ENCODE data around the gene ZNF296.
A peak's percentile ranks its signal among the peaks of the same experiment; 100 is the strongest.
"Not testable (repeated sequence)": the region's sequence is repeated elsewhere in the genome, so short reads cannot be mapped to it uniquely, and the experiment has no call there.

The ZNF296 gene

DNA sequence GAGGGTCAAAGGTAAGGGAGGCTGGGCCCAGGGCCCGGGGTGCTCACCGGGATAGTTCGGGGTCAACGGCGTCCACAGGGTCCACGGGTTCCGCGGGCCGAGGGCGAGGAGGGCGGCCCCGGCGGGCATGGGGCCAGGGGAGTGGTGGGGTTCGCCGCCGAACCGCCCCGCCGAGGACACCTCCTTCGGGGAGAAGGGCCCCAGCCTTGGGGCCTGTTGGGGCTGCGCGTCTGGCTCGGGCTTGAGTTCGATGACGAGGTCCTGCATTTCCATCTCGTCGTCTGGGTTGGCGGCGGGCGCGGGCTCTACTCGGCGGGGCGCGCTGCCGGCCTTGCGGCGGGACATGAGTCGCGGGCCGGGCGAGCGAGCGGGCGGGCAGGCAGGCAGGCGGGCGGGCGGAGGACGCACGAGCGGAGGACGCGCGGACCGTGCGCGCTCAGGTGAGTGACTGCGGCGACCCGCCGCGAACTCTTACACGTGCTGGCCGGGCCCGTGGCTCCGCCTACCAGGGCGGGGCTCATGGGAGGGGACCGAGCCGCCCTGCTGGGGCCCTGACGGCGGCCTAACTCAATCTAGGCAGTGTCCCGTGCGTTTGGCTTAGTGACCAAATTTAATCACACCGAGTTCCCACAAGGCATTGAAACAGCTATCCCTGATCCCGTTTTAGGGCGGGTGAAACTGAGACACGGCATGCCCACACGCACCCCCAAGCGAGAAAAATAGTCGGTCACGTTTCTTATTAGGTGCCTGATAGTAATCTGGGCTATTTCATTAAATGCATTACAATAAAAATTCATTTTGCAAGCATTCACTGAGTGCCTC lies at the start of gene ZNF296:
Gene ZNF296 (minus strand): TSS at position 450 of the 822 bp plus-strand sequence. CDS start 105 bp downstream, at position 345.
- peak; percentile 86 for DNase-seq

DNA sequence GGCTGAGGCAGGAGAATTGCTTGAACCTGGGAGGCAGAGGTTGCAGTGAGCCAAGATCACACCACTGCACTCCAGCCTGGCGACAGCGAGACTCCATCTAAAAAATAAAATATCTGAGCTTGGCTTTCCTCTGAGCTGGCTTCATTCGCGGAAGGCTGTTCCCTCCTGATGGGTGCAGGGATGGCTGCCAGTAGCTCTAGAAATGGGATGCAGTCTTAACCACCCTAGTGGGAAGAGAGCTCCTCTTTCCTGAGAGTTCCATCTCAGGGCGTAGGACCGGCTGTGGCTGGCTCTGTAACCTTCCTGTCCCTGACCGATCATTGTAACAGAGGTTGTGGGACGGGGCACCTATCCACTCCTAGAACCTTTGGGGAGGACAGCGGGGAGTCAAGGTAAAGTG lies 49.1 kb upstream of the ZNF296 start:
- no peak for DNase-seq

DNA sequence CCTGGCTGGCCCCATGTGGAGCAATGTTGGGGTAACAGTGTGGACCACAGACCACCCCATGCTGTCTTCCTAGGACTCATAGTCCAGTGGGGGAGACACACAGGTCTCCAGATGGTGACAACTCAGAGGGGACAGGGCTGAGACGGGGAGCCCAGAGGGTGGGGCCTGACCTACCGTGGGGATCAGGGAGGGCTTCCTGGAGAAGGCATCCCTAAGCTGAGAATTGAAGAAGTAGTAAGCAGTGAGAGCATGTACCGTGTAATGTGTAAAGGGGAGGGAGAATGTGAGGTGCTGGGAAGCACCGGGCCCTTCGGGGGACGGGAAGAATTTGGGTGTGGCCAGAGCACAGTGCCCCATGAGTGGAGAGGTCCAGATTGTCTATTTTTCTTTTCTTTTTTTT lies 47.7 kb upstream of the ZNF296 start:
- DNase-seq: no peak

DNA sequence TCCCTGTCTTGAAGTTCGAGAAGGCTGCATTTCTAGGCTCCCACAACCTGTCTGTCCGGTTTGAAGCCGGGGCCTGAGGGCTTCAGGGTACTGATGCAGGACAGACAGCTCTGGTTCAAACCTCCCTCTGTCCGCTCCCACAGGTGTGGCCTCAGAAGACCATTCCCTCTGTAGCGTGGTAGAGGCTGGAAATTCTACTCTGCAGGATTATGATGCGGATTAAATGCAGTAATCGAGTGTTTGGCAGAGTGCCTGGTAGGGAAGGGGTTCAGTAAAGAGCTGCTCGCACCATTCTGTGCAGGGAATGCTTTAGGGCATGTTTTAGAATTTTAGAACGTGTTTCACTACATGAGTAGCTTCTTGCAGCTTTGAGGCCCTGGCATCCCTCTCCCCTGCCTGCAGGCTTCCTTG lies 47.2 kb upstream of the ZNF296 start:
- no peak for DNase-seq

DNA sequence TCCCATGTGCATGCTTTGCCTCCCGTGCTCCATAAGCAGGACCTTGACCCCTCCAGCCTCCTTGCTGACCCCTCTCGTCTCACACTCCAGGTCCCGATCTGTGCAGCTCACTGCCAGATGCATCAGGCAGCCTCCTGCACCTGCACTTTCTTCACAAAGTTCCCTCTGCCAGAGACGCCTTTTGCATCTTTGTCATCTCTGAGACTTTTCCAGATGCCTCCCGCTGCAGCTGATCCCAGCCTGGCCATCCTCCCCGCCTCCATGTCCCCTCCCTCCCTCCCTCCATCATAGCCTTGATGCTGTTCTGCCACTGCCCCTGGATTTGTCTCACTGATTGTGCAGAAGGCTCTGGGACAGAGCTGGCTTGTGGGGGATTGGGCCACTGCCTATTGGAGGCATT lies 46.6 kb upstream of the ZNF296 start:
- no peak for DNase-seq

DNA sequence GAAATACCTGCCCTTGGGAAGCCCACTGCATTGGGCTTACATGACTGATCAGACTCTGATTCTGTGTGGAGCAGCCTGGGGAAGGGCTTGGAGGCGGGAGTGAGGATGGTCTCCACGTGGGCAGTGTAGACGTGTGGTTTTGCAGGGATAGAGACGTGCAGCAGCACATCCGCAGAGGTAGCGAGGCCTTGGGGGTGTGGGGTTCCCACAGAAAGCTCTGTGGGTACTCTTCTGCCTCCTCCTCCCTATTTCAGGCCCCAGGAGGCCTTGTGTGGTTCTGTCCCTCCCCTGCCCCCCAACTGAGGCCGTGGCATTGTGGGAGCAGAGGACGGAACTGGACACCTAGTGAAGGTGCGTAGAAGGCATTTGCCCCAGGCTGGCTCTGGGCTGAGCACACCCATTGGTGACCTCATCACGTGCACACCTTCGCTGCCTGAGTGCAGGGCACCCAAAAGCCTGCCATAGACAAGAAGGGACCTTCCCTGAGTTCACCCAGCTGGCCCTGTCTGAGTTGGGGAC lies 45.6 kb upstream of the ZNF296 start:
- no peak for DNase-seq

DNA sequence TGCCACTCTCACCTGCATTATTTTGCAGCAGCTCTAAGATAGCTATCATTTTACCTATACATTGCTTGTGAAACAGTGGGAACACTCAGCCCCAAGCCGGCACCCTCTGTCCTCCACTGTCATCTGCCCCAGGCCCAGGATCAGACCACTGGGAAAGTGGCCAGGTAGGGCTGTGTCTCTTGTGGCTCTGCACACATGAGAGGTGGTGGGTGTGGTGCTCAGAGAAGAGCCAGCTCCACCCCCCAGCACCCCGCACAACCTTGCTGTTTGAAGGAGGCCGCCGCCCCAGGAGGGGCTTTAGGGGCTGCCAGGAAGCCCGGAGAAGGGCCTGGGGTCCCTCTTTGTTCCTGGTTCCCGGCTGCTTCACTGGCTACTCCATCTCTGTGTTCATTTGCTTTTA lies 43.3 kb upstream of the ZNF296 start:
- DNase-seq: no peak

DNA sequence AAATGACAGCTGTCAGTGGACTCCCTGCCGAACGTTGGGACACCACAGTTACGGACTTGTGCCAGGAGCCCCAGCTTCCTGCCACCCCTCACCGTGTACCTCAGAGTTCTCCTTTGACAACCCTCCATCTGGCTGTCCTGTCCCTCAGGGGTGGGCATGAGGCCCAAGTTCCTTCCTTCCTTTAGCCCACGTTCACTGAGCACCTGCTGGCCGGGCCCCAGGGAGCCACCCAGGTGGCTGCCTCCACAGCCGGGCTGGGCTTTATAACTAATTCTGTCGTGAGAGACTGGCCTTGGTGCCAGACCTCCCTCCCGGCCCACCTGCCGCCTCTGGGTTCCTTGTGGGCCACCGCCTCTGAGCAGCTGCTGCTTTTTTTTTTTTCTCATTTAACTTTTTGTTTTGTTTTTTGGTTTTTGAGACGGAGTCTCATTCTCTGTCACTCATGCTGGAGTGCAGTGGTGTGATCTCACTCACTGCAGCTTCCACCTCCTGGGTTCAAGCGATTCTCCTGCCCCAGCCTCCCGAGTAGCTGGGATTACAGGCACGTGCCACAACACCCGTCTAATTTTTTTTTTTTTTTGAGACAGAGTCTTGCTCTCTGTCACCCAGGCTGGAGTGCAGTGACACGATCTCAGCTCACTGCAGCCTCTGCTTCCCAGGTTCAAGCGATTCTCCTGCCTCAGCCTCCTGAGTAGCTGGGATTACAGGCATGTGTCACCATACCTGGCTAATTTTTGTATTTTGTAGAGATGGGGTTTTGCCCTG lies 42.5 kb upstream of the ZNF296 start:
- not testable (repeated sequence) for DNase-seq

DNA sequence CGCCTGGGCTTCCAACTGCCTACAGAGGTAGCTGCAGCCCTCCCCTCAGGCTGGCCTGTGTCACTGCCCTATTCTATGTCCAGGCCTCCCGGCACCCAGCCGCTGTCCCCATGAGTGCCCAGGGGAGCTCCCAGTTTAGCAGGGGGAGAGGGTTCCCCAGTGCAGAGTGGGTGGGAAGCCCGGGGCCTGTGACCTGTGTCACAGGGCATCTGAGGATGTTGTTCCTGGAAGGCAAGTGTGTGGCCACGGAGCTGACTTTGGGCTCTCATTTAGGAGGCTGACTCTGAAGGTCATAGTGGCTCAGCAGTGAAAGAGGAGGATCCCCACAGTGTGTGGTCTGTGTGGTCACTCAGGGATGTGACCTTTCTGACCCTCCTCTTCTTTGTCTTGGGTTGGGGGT lies 41.8 kb upstream of the ZNF296 start:
- DNase-seq: no peak

DNA sequence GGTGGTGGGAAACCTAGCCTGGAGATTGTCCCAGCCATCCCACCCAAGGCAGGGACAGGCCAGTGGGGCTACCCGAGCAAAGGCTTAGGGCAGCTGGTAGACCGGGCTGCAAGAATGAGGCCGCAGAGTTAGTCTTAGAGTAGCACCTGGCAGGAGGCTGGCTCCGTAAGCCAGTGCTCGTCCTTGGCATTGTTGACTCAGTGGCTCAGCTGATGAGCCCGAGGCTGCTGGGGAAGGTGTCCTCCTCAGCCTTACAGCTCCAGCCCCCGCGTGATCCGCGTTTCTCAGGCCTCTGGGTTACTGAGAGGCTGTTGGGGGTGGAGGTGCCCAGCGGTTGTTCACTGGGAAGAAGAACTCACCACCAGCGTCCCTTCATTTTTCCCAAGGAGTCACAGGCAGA lies 41.4 kb upstream of the ZNF296 start:
- DNase-seq: no peak

DNA sequence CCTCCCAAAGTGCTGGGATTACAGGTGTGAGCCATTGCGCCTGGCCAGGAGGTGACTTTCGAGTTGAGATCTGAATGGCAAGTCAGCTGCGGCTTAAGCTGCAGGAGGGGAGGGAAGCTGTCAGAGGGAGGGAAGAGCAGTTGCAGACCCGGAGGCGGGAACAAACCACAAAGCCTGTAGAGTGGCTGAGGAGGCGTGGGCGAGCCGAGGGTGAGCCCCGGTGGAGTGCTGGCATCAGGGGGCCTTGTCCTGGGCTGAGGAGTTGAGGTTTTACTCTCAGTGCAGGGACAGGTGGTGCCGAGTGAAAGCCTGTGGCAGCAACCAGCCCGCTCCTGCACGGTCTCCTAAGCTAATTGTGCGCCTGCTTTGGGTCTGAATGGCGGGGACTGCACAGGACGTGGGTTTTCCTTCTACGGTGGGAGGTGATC lies 40.9 kb upstream of the ZNF296 start:
- DNase-seq: peak; percentile 64

DNA sequence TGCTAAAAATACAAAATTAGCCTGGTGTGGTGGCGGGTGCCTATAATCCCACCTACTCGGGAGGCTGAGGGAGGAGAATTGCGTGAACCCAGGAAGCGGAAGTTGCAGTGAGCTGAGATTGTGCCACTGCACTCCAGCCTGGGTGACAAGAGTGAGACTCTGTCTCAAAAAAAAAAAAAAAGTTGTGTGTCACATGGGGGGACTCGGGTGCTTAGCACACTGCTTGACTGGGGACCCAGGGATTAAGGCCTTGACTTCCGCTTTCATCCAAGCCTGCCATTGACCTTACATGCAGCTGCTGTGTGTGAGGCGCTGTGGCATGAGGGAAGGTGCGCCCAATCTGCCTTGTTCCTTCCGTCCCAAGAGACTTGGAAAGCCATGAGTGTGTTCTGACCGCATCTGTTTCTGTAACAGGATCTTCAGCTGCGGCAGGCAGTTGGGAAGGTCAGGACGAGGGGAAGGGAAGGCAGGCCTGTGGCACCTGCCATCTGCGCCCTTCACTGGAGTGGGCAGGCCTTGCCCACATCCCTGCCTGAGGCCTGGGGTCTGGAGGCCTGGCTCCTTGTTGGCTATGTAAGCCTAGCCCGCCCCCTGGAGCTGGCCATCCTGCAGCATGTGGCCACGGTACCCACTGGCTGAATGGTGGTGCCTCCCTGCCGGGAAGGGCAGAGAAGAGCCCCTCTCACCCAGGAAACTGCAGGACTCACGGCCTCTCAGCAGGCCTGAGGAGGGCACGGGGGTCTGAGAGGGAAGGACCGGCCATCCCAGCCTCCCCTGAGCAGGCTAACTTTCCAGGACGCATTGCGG lies 39.7 kb upstream of the ZNF296 start:
- DNase-seq: no peak

DNA sequence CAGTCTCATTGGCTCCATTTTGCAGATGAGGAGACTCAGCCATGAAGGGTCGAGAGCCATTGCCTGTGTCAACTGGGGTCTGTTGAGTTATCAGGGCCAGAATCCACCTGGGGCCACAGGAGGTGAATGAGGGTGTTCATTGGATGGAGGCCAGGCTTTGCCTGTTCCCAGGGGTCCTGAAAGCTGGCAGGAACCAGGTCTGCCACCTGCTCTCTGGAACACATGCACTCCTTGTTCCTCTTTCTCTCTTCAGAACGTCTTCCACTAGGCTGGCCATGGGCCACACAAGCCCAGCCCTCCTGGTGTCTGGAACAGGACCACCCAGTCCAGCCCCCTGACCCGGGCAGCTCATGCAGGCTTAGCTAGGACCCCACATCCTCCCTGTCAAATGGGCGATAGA lies 37.8 kb upstream of the ZNF296 start:
- no peak for DNase-seq

DNA sequence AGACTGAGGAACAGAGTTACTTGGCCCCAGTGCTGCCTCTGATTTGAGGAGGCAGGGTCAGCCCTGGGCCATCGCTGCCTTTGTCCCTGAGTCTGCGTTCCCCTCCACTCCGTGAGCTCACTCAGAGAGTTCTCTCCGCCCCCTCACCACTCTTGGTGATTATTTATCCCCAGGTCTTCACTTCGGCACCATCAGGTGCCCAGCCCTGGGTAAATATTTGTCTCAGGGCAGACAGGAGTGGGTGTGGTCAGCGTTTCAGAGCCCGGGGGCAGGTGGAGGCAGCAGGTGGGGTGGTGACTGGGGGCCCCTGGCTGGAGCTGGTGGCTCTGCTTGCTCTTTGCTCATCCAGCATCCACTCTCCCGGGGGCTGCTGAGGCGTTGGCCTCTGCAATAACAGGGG lies 37.4 kb upstream of the ZNF296 start:
- DNase-seq: no peak

DNA sequence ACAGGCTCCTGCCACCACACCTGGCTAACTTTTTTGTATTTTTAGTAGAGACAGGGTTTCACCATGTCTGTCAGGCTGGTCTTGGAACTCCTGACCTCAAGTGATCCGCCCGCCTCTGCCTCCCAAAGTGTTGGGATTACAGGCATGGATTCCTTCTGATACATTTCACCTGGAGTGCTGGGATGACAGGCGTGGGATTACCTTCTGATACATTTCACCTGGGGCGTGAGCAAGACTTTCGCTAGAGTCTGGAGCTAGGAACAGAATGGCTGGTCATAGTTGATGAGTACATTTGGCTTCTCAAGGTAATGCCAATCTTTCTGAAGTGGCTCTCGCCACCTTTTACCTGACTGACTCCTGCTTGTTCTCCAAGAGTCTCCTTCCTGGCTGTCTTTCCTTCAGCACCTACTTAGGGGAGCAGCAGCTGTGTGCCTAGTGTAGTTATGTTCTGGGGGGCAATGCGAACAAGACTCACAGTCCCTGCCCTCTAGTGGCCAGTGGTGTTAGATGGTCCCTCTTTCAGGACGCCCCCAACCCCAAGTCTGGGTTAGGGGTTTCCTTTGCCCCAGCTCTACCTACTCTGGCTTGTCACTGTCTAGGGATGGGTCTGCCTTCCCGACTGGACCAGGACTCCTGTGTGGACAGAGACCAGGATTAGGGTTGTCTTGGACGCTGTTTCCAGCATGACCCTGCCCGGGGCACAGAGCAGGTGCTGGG lies 36.0 kb upstream of the ZNF296 start:
- no peak for DNase-seq

DNA sequence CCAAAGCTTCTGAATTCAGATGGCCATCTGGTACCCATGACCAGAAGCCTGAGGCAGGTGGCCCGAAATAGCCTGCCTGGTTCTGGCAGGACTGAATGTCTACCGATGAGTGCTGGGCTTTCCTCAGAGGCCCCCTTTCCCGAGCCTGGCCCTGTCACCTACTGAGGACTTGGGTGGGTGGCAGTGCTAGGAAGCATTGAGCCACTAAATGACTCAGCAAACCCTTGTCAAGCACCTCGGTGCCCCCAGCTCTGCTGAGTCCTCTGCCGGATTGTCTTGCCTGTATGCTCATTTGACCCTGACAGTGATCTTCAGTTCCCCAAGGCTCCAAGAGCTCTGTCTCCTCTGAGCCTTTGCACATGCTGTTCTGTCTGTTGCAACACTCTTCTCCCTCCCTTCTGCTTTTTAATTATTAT lies 34.6 kb upstream of the ZNF296 start:
- DNase-seq: no peak

DNA sequence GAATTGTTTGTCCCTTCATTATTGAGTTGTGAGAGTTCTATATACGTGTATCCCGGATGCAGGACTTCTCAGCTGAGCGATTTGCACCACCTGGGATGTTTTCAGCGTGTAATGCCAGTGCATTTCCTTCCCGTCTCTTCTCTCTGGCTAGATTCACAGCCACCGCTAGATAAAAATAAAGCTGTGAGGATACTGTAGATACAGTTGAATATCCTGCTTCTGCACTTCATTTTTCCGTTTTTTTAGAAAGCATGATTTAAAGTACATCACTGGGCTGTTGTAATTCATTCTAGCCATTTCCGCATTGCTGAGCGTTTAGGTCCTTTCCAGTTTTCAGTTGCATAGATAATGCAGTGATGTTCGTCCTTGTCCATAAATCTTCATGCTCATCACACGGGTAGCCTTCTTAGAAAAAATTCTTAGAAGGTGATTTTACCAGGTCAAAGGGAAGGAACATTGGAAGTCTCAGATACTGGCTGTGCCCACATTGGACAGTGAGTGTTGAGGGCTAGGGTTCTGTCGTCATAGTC lies 31.4 kb upstream of the ZNF296 start:
- no peak for DNase-seq

DNA sequence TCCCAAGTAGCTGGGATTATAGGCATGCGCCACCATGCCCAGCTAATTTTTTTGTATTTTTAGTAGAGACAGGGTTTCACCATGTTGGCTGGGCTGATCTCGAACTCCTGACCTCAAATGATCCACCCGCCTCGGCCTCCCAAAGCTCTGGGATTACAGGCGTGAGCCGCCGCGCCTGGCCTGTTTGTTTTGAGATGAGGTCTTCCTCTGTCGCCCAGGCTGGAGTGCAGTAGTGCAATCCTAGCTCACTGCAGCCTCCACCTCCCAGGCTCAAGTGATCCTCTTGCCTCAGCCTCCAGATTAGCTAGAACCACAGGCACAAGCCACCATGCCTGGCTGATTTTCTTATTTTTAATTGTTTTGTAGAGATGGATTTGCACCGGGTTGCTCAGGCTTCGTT lies 30.1 kb upstream of the ZNF296 start:
- DNase-seq: not testable (repeated sequence)

DNA sequence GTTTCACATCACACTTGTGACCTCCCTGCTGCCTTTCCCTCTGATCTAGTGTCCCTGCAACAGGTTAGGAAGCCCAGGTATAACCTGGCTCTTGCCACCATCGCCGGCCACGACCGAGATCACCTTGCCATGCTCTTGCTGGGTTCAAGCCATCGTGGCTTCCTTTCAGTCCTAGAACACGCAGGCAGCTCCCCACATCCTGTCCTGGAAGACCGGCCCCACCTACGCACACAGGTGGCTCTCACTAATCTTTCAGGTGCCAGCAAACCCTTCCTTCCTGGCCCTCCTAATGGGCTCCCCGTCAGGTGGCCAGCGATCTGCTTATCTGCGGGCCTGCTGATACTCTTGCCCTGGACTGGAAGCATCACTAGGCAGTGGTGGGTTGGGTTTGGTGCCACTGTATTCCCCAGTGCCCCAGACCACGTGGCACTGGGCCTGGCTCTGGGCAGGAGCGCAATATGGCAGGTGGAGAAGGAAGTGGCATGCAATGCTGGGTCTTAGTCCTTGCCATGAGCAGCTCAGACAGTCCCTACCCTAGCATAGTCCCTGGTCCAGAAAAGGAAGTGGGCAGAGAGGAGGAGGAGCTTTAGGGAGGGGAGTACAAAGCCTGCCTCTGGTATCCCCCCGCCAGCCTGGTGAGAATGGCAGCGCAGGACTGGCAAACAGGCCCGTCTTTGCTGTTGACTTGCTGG lies 28.5 kb upstream of the ZNF296 start:
- no peak for DNase-seq

DNA sequence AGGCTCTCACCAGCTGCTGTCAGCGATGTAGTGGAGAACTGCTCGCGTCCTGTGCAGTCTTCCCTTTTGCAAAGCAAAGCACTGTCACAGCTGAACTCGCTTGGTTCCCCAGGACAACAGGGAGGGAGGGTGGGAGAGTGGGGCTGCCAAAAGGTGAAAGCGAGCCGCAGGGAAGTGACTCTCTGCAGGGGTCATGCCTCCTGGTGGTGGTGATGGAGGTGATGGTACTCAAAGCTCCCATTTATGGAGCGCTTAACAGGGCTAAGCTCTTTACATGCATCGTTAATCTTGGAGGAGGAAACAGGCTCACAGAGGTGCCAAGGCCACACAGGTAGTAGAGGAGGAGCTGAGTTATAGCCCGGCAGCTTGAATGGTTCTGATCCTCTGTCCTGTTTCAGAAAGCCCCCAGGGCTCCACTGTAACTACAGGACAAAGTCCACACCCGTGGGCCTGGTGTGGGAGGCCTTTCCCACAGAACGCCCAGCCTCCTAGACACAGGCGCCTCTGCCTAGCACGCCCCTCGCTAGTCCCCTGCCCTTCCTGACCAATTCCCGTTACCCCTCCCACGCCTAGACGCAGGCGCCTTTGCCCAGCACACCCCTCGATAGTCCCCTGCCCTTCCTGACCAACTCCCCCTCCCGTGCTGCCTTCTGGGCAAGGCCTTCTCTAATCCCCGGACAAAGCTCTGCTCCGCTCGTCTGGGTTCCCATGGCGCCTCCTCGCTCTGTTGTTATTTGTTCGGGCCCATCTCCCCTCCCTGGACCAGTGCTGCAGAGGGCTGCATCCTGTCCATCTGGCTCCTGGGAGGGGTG lies 27.4 kb upstream of the ZNF296 start:
- no peak for DNase-seq

DNA sequence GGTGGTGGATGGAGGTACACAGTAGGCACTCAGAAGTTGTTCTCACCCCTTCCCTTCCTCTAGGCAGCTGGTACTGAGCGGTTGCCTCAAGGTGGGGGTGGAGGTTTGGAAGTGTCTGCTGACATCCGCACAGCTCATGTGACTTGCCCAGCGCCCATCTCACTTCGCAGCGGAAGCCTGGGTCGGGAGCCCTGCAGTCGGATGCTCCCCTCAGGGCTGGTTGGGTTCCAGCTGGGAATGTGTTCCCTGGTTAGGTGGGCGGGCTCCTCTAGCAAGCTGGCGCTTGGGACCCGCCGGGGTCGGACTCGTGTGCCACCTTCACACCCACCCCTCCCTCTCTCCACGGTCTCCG lies 26.9 kb upstream of the ZNF296 start:
- peak; percentile 39 for DNase-seq

Measured in activated naive CD4-positive, alpha-beta T cell treated with anti-CD3 and anti-CD28 coated beads, Interleukin-2, amount 50 U/mL, for 16 hours (primary cell).